PC-3 (cell line): ENCODE measurements around the gene ARSG. TPM values are rescaled to one million over a fixed set of nuclear protein-coding genes. Genes with fewer than 3 reads are reported as not detected.

Source experiments
- ATAC-seq: fragments of 200-7000 bp; cut with Tn5 transposase; 2 replicates; pipeline ENCODE4 v1.9.1; 2020; ENCODE audit warnings: mild to moderate bottlenecking, moderate library complexity
- BruUV-seq: library from RNA; stranded (reverse); fragments of 400-500 nt; replicated peaks from 2 replicates; lab custom pipeline; 2021; lab: Mats Ljungman, UMichigan
- CTCF ChIA-PET: fragments of 300-600 bp; sonication (Branson Sonifier 250); formaldehyde crosslinking; loops from one replicate; lab custom pipeline; 2022; ENCODE audit warnings: antibody characterized with exemption; lab: Charles Lee
- POLR2A ChIA-PET: fragments of 300-600 bp; sonication (Branson Sonifier 250); formaldehyde crosslinking; loops from one replicate; lab custom pipeline; 2022; ENCODE audit warnings: antibody characterized with exemption; ENCODE audit not compliant: unreplicated experiment; lab: Charles Lee
- DNase-seq: peaks from one replicate; pipeline ENCODE4 v3.0.0-alpha.2; 2015
- H2AFZ ChIP-seq: fragments of 300-600 bp; sonication (generic); 2 replicates; pipeline ENCODE4 v1.6.0; 2016; ENCODE audit warnings: antibody characterized with exemption, low read length
- H3F3A ChIP-seq: fragments of 300-600 bp; sonication (generic); one replicate; pipeline ENCODE4 v1.6.0; 2017; ENCODE audit warnings: antibody characterized with exemption, low read length, control low read depth, mild to moderate bottlenecking; ENCODE audit not compliant: unreplicated experiment
- H3K27ac ChIP-seq: fragments of 300-600 bp; sonication (generic); 2 replicates; pipeline ENCODE4 v1.5.1; 2016; ENCODE audit warnings: mild to moderate bottlenecking, low read length
- H3K27me3 ChIP-seq: fragments of 300-600 bp; sonication (generic); 2 replicates; pipeline ENCODE4 v1.6.1; 2016; ENCODE audit warnings: low read length, mixed read lengths
- H3K36me3 ChIP-seq: fragments of 300-600 bp; sonication (generic); 2 replicates; pipeline ENCODE4 v1.6.1; 2016; ENCODE audit warnings: low read depth, mixed run types, low read length, mixed read lengths
- H3K4me1 ChIP-seq: fragments of 300-600 bp; sonication (generic); 2 replicates; pipeline ENCODE4 v1.5.1; 2016; ENCODE audit warnings: low read length; ENCODE audit not compliant: insufficient read depth
- H3K4me2 ChIP-seq: fragments of 300-600 bp; sonication (generic); 2 replicates; pipeline ENCODE4 v1.6.0; 2016; ENCODE audit warnings: low read length
- H3K4me3 ChIP-seq: fragments of 300-600 bp; sonication (generic); 2 replicates; pipeline ENCODE4 v1.5.1; 2016; ENCODE audit warnings: mild to moderate bottlenecking, low read length, mixed read lengths
- H3K79me2 ChIP-seq: fragments of 300-600 bp; sonication (generic); 2 replicates; pipeline ENCODE4 v1.6.1; 2017; ENCODE audit warnings: low read length, mixed read lengths
- H3K9ac ChIP-seq: fragments of 300-600 bp; sonication (generic); 2 replicates; pipeline ENCODE4 v1.6.0; 2016; ENCODE audit warnings: mild to moderate bottlenecking, low read length
- H3K9me2 ChIP-seq: fragments of 300-600 bp; sonication (generic); replicated peaks from 2 replicates; pipeline ENCODE4 v1.6.1; 2016; ENCODE audit warnings: mixed run types, low read length, mixed read lengths
- H3K9me3 ChIP-seq: fragments of 300-600 bp; sonication (generic); 2 replicates; pipeline ENCODE4 v1.6.1; 2016; ENCODE audit warnings: low read length, mixed read lengths
- H4K20me1 ChIP-seq: fragments of 300-600 bp; sonication (generic); 2 replicates; pipeline ENCODE4 v1.6.1; 2016; ENCODE audit warnings: low read length, mixed read lengths
- EZH2 ChIP-seq: fragments of 300-600 bp; sonication (generic); IDR thresholded peaks from one replicate; pipeline ENCODE4 v1.6.1; 2017; ENCODE audit warnings: antibody characterized with exemption, mild to moderate bottlenecking, low read length; ENCODE audit not compliant: unreplicated experiment
- EZH2phosphoT487 ChIP-seq: fragments of 300-600 bp; sonication (generic); IDR thresholded peaks from 2 replicates; pipeline ENCODE4 v1.6.1; 2018; ENCODE audit warnings: mild to moderate bottlenecking, antibody characterized with exemption, low read length, borderline replicate concordance
- intact Hi-C: fragments of 100-400 bp; cut with micrococcal nuclease; formaldehyde crosslinking; loops from 2 replicates; pipeline ENCODE4 v1.9.0; 2023
- total RNA-seq: library from RNA; depleted of rRNA; stranded (reverse); fragments of >200 nt; gene quantifications from 2 replicates; pipeline ENCODE4 v1.2.3, GENCODE V29; 2014
- TF ChIP-seq, protein P1 (sequence below): fragments of 300-600 bp; sonication (generic); conservative IDR thresholded peaks from 2 replicates; pipeline ENCODE4 v1.5.1; 2017; ENCODE audit warnings: antibody characterized with exemption, low read depth, mild to moderate bottlenecking, low read length

Gene ARSG
- total RNA-seq, 1 experiment from 2014 or later = 2.1 TPM

DNA sequence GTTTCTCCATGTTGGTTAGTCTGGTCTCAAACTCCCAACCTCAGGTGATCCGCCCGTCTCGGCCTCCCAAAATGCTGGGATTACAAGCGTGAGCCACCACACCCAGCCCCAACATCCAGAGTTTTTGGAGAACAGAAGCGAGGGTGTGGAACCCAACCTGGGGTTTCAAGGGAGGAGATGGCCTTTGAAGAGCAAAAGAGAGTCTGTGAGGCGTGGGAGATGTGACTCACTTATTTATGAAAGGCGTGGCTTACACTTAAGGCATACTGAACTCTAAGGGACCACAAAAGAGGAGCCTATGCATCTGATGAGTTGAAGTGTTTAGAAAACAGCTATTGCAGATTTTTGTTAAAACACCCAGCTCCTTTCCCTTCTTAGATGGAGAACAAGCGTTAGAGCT, 18.9 kb downstream of the ARSG start:
- CTCF ChIA-PET = no interaction called here
- H3K4me3 ChIP-seq = no peak overlapping the region
- no peaks in the 10 kb centered on the region for H3F3A ChIP-seq
- no peaks in the 10 kb centered on the region for H3K27me3 ChIP-seq
- no peaks in the 10 kb centered on the region for H3K79me2 ChIP-seq
- intact Hi-C loops = no loop called here
- H3K4me1 ChIP-seq = peaks cover 33% of the 10 kb centered on the region
- H3K9me3 ChIP-seq = no peaks in the 10 kb centered on the region
- POLR2A ChIA-PET = no interaction called here
- no peaks in the 10 kb centered on the region for H4K20me1 ChIP-seq
- BruUV-seq = no TSS peak
- peak; percentile 72 for DNase-seq
- peak; percentile 70 for ATAC-seq
- peak overlapping the region; percentile 47 for H3K27ac ChIP-seq
- H3K4me2 ChIP-seq = no peak overlapping the region
- no peak overlapping the region for H2AFZ ChIP-seq
- no peak overlapping the region; the same call in 1 of the 2 replicates for H3K9ac ChIP-seq
- H3K36me3 ChIP-seq = no peaks in the 10 kb centered on the region
- H3K9me2 ChIP-seq = no peaks in the 10 kb centered on the region
- TF ChIP-seq, protein P1, sequence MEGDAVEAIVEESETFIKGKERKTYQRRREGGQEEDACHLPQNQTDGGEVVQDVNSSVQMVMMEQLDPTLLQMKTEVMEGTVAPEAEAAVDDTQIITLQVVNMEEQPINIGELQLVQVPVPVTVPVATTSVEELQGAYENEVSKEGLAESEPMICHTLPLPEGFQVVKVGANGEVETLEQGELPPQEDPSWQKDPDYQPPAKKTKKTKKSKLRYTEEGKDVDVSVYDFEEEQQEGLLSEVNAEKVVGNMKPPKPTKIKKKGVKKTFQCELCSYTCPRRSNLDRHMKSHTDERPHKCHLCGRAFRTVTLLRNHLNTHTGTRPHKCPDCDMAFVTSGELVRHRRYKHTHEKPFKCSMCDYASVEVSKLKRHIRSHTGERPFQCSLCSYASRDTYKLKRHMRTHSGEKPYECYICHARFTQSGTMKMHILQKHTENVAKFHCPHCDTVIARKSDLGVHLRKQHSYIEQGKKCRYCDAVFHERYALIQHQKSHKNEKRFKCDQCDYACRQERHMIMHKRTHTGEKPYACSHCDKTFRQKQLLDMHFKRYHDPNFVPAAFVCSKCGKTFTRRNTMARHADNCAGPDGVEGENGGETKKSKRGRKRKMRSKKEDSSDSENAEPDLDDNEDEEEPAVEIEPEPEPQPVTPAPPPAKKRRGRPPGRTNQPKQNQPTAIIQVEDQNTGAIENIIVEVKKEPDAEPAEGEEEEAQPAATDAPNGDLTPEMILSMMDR = no peak
- TF ChIP-seq EZH2phosphoT487 = no peak
- TF ChIP-seq EZH2 = no peak

DNA sequence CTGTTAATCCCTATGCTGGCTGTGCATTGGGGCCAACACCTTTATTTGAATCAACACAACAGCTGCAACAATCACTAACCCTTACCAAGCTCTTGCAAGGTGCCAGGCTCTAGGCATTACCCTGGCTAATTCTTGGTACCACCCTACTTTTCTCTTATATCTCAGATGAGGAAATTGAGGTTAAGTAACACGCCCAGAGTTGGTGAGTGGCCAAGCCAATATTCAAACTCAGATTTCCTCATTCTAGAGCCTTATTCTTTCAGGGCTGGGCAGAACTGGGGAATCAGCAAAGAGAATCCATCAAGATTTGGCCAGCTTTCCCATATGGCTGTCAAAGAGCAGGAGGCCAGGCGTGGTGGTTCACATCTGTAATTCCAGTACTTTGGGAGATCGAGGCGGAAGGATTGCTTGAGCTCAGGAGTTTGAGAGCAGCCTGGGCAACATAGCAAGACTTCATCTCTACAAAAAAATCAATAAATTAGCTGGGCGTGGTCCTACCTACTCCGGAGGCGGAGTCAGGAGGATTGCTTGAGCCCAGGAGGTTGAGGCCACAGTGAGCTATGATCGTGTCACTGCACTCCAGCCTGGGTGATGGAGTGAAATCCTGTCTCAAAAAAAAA, 23.7 kb downstream of the ARSG start:
- no peaks in the 10 kb centered on the region for H3K9me3 ChIP-seq
- ChIA-PET POLR2A (no interaction called here), CTCF (interaction anchor here (0.7 kb wide), 1 partner anchor 258 kb away, joined by 5 read pairs; no protein-coding TSS in a partner anchor)
- H3K9ac ChIP-seq = peak overlapping the region; percentile 2; the same call in 1 of the 2 replicates
- no peaks in the 10 kb centered on the region for H3K9me2 ChIP-seq
- DNase-seq = peak; percentile 27
- H4K20me1 ChIP-seq = no peaks in the 10 kb centered on the region
- H3F3A ChIP-seq = no peaks in the 10 kb centered on the region
- H3K36me3 ChIP-seq = no peaks in the 10 kb centered on the region
- no peak overlapping the region for H2AFZ ChIP-seq
- peak overlapping the region; percentile 32 for H3K27ac ChIP-seq
- intact Hi-C loops = no loop called here
- ATAC-seq = no peak
- no peak overlapping the region for H3K4me2 ChIP-seq
- TF ChIP-seq, protein P1 = no peak
- TF ChIP-seq EZH2phosphoT487 (no peak), EZH2 (no peak)
- H3K4me3 ChIP-seq = no peak overlapping the region
- no peaks in the 10 kb centered on the region for H3K79me2 ChIP-seq
- H3K4me1 ChIP-seq = peaks cover 46% of the 10 kb centered on the region
- no peaks in the 10 kb centered on the region for H3K27me3 ChIP-seq
- BruUV-seq = no TSS peak

DNA sequence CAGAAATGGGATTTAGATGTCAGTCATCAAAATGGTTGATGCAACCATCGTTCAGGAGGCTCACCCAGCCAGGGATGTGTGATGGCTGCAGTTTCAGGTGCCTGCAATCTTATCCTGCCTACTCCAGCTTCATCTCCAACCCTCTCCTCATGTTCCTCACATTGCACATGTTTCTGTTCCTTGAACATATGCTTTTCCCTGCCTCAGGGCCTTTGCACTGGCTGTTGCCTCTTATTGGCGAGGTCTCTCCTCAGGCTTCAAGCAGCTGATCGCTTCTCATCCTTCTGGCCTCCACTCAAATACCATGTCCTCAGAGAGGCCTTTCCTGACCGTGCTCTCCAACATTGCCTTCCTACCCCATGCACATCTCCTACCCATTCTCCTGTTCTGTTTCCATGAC, 24.6 kb downstream of the ARSG start:
- no peaks in the 10 kb centered on the region for H3F3A ChIP-seq
- H4K20me1 ChIP-seq = no peaks in the 10 kb centered on the region
- no peak overlapping the region for H3K4me3 ChIP-seq
- no peak overlapping the region for H3K4me2 ChIP-seq
- no peak for TF ChIP-seq EZH2phosphoT487
- TF ChIP-seq, protein P1 = no peak
- no peak for TF ChIP-seq EZH2
- H3K27me3 ChIP-seq = no peaks in the 10 kb centered on the region
- no peak overlapping the region for H3K27ac ChIP-seq
- CTCF ChIA-PET = no interaction called here
- H3K9me3 ChIP-seq = no peaks in the 10 kb centered on the region
- POLR2A ChIA-PET = no interaction called here
- H2AFZ ChIP-seq = no peak overlapping the region
- H3K9ac ChIP-seq = no peak overlapping the region
- ATAC-seq = no peak
- DNase-seq = no peak
- H3K9me2 ChIP-seq = no peaks in the 10 kb centered on the region
- intact Hi-C loops = no loop called here
- no TSS peak for BruUV-seq
- no peaks in the 10 kb centered on the region for H3K79me2 ChIP-seq
- H3K36me3 ChIP-seq = no peaks in the 10 kb centered on the region
- peaks cover 40% of the 10 kb centered on the region for H3K4me1 ChIP-seq
